Upper lobe of left lung (tissue), 6 donors: ENCODE measurements around the gene ENPP3. TPM values are rescaled to one million over a fixed set of nuclear protein-coding genes. Genes with fewer than 3 reads are reported as not detected.
A peak's percentile ranks its signal among the peaks of the same experiment; 100 is the strongest.

Experiments
- ATAC-seq, 2 donors: fragments of 200-7000 bp; cut with Tn5 transposase; one replicate each; pipeline ENCODE4 v1.9.1; 2022; ENCODE audit warnings: mild to moderate bottlenecking in 2 of 2, moderate library complexity in 2 of 2; ENCODE audit not compliant: low FRiP score in 2 of 2
- DNase-seq, 2 donors: peaks; one replicate each; pipeline ENCODE4 v3.0.0-alpha.2; 2019 to 2020
- H3K27ac ChIP-seq, 4 donors: fragments of 200-600 bp; sonication (generic); one replicate each; pipeline ENCODE4 v1.5.1; 2016 to 2019
- H3K27me3 ChIP-seq, 4 donors: fragments of 200-600 bp; sonication (generic); one replicate each; pipeline ENCODE4 v1.5.1; 2017 to 2019
- H3K36me3 ChIP-seq, 4 donors: fragments of 200-600 bp; sonication (generic); one replicate each; pipeline ENCODE4 v1.5.1; 2016 to 2019
- H3K4me1 ChIP-seq, 4 donors: fragments of 200-600 bp; sonication (generic); one replicate each; pipeline ENCODE4 v1.5.1; 2018 to 2019
- H3K4me3 ChIP-seq, 4 donors: fragments of 200-600 bp; sonication (generic); one replicate each; pipeline ENCODE4 v1.5.1; 2017 to 2019; ENCODE audit warnings: mild to moderate bottlenecking in 2 of 4, moderate library complexity in 1 of 4
- H3K9me3 ChIP-seq, 4 donors: fragments of 200-600 bp; sonication (generic); one replicate each; pipeline ENCODE4 v1.5.1; 2018 to 2019
- EP300 ChIP-seq, 4 donors: sonication (generic); formaldehyde crosslinking; IDR thresholded peaks; one replicate each; pipeline ENCODE4 v1.5.1; 2017; ENCODE audit warnings: antibody characterized with exemption in 4 of 4, control low read depth in 2 of 4
- POLR2A ChIP-seq, 4 donors: fragments of 450-650 bp; IDR thresholded peaks; one replicate each; pipeline ENCODE4 v1.5.1; 2016 to 2017; ENCODE audit warnings: antibody characterized with exemption in 4 of 4, mild to moderate bottlenecking in 2 of 4
- POLR2AphosphoS5 ChIP-seq, 2 donors: sonication (generic); formaldehyde crosslinking; IDR thresholded peaks; one replicate each; pipeline ENCODE4 v1.5.1; 2017; ENCODE audit warnings: antibody characterized with exemption in 2 of 2
- WGBS, 2 donors: methylation state at CpG; one replicate each; pipeline ENCODE4 v1.1.5; 2017 to 2018; 5-methylcytosine and 5-hydroxymethylcytosine counted together
- small RNA-seq, 4 donors: library from RNA; depleted of rRNA; stranded (forward); fragments of <200 nt; gene quantifications; one replicate each; pipeline ENCODE3, GENCODE V24; 2016
- total RNA-seq, 6 donors: library from RNA; depleted of rRNA in 4 of 6; stranded (reverse); fragments of >200 nt in 4 of 6; gene quantifications; one replicate each; pipeline versions ENCODE4 v1.1.0 to v1.2.1, GENCODE V29; 2016 to 2021
- TF ChIP-seq, protein P1 (sequence below), 6 experiments: fragments of 450-650 bp in 4 of 6; fragments of 200-600 bp in 2 of 6; sonication (generic) in 2 of 6; IDR thresholded peaks; one replicate each; pipeline ENCODE4 v1.5.1; 2016 to 2019; ENCODE audit warnings: antibody characterized with exemption in 6 of 6
- donor health status: DM: no; HTN: no; CAD: no; lungs with moderate emphysema.
- donor health status: DM: no; HTN: yes; CAD: no; lungs with severe emphysema.

ENPP3 gene
- total RNA-seq, 6 donors from 2014 or later = under 0.01 to 2.1 (median 0.39) TPM

DNA sequence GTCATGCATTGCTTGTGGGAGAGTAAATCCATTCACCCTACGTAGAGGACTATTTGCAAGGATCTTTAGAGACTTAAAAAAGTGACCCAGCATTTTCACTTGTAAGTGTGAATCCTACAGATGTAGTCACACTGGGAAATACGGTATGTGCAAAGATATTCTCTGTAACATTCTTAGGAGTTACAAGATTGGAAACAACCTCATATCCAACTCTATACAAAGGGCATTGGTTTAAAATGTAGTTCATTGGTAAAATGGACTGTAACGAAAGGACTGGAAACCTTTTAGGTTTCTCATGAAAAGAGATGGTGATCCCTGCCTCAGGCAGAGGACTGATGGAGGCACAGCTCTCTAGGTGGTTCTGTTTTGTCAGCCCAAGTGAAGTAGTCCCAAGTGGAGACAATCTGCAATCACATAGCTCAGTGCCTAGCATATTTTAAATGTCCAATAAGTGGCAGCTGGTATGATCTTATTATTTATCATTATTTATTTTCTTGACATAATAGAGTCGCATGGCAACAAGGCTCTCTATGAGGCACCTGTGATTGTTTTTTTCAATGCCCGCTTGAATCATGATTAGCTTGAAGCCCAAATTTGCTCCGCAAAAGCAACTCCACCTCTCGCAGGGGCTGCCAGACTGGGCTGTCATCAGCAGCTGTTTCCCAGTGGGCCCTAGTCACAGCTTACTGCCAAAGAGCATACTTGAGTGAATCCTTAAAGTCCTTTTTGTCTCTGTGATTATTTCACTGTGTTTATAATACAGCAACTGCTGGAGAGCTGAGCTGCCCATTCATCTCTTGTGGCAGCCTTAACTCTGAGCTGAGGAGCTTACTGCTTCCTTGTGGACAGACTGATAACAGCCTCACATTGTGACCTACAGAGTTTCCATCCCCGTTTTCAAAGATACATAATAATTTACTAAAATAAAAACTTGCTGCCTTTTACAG is 150.9 kb downstream of the ENPP3 start:
- Histone ChIP-seq H3K9me3 (no peaks in the 10 kb centered on the region), H3K27me3 (no peaks in the 10 kb centered on the region), H3K4me3 (no peak overlapping the region), H3K4me1 (peaks cover 0 to 6% (median 0%) of the 10 kb centered on the region in 4 donors), H3K27ac (no peak overlapping the region), H3K36me3 (no peaks in the 10 kb centered on the region)
- no peak for DNase-seq
- no peak for TF ChIP-seq POLR2AphosphoS5 (IDR thresholded peaks at IDR 0.05)
- TF ChIP-seq, protein P1, sequence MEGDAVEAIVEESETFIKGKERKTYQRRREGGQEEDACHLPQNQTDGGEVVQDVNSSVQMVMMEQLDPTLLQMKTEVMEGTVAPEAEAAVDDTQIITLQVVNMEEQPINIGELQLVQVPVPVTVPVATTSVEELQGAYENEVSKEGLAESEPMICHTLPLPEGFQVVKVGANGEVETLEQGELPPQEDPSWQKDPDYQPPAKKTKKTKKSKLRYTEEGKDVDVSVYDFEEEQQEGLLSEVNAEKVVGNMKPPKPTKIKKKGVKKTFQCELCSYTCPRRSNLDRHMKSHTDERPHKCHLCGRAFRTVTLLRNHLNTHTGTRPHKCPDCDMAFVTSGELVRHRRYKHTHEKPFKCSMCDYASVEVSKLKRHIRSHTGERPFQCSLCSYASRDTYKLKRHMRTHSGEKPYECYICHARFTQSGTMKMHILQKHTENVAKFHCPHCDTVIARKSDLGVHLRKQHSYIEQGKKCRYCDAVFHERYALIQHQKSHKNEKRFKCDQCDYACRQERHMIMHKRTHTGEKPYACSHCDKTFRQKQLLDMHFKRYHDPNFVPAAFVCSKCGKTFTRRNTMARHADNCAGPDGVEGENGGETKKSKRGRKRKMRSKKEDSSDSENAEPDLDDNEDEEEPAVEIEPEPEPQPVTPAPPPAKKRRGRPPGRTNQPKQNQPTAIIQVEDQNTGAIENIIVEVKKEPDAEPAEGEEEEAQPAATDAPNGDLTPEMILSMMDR (IDR thresholded peaks at IDR 0.05) = no peak
- TF ChIP-seq POLR2A (IDR thresholded peaks at IDR 0.05) = no peak
- TF ChIP-seq EP300 (IDR thresholded peaks at IDR 0.05) = no peak
- ATAC-seq = peak in 1 of 2 donors; percentile 74
- 58 to 64% methylated on average over 8 of the region's 8 CpGs for WGBS, 2 donors

DNA sequence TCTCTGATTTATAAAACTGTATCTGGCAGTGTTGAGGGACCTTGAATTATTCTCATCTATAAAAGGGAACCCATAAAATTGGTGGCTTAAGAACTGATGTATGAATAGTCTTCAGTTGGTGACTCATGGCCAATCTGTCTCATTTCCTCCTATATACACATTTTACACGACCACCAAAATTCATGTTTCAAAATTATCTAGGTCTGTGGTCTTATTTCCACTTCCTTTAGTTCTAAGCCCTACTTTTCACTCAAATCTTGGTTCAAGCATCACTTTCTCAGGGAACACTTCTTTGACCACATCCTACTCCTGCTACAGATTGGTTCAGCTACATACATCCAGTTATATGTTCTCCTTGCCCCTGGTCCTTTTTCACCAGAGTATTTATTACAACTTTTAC is 152.1 kb downstream of the ENPP3 start:
- Histone ChIP-seq H3K27me3 (no peaks in the 10 kb centered on the region), H3K4me3 (no peak overlapping the region), H3K4me1 (peaks cover 0 to 6% (median 0%) of the 10 kb centered on the region in 4 donors), H3K36me3 (no peaks in the 10 kb centered on the region), H3K27ac (no peak overlapping the region), H3K9me3 (no peaks in the 10 kb centered on the region)
- no peak for TF ChIP-seq EP300 (IDR thresholded peaks at IDR 0.05)
- no peak for TF ChIP-seq POLR2A (IDR thresholded peaks at IDR 0.05)
- ATAC-seq (no peak), DNase-seq (no peak)
- WGBS, 2 donors = 31 to 33% methylated on average over 1 of the region's 1 CpG

- DNase-seq (no peak), ATAC-seq (no peak)
- H3K4me1 ChIP-seq = peaks cover 0 to 6% (median 0%) of the 10 kb centered on the region in 4 donors
- WGBS, 2 donors = 69 to 73% methylated on average over 5 of the region's 5 CpGs
- TF ChIP-seq POLR2A (IDR thresholded peaks at IDR 0.05) = no peak
- no peak for TF ChIP-seq POLR2AphosphoS5 (IDR thresholded peaks at IDR 0.05)
- TF ChIP-seq, protein P1 (IDR thresholded peaks at IDR 0.05) = no peak
- TF ChIP-seq EP300 (IDR thresholded peaks at IDR 0.05) = no peak
- no peaks in the 10 kb centered on the region for H3K36me3 ChIP-seq
- no peaks in the 10 kb centered on the region for H3K27me3 ChIP-seq
- no peaks in the 10 kb centered on the region for H3K9me3 ChIP-seq
- H3K27ac ChIP-seq = no peak overlapping the region
- no peak overlapping the region for H3K4me3 ChIP-seq
These were observed 154.4 kb downstream of the ENPP3 start for GRCh38 chr6:131791476-131791875.

- no peaks in the 10 kb centered on the region for H3K9me3 ChIP-seq
- H3K4me3 ChIP-seq = no peak overlapping the region
- H3K36me3 ChIP-seq = no peaks in the 10 kb centered on the region
- ATAC-seq = no peak
- no peak for DNase-seq
- H3K27ac ChIP-seq = no peak overlapping the region
- H3K27me3 ChIP-seq = no peaks in the 10 kb centered on the region
- TF ChIP-seq POLR2AphosphoS5 (IDR thresholded peaks at IDR 0.05) = no peak
- no peak for TF ChIP-seq EP300 (IDR thresholded peaks at IDR 0.05)
- peaks cover 0 to 6% (median 0%) of the 10 kb centered on the region in 4 donors for H3K4me1 ChIP-seq
- WGBS, 2 donors = 87 to 93% methylated on average over 6 of the region's 6 CpGs
These were observed 155.0 kb downstream of the ENPP3 start for GRCh38 chr6:131792091-131792496.

GRCh38 chr6:131795366-131795765 is 158.3 kb downstream of the ENPP3 start:
- no peaks in the 10 kb centered on the region for H3K9me3 ChIP-seq
- no peak overlapping the region for H3K27ac ChIP-seq
- 79 to 83% methylated on average over 2 of the region's 2 CpGs for WGBS, 2 donors
- DNase-seq (no peak), ATAC-seq (no peak)
- H3K36me3 ChIP-seq = no peaks in the 10 kb centered on the region
- H3K27me3 ChIP-seq = no peaks in the 10 kb centered on the region
- H3K4me3 ChIP-seq = no peak overlapping the region
- H3K4me1 ChIP-seq = no peaks in the 10 kb centered on the region
- TF ChIP-seq, protein P1 (IDR thresholded peaks at IDR 0.05) = no peak
- no peak for TF ChIP-seq POLR2AphosphoS5 (IDR thresholded peaks at IDR 0.05)
- no peak for TF ChIP-seq POLR2A (IDR thresholded peaks at IDR 0.05)
- no peak for TF ChIP-seq EP300 (IDR thresholded peaks at IDR 0.05)

Small RNA genes lying within 50 kb of the gene (small RNA-seq; reads per million reads assigned to genes)
- gene MIR548H5 (0 reads per million in 4 donors), gene RNU4-18P (0 reads per million in 4 donors)

Other genes starting within 250 kb of the ENPP3 start
- 1 to 10 TPM in 5 of 6 donors, not detected in 1; 1.2 to 5.1 (median 3.7) TPM for gene ARG1, start 64.1 kb upstream of the ENPP3 start, total RNA-seq
- 10 to 100 TPM; 18.1 to 46.2 (median 23.9) TPM for gene MED23, start 9.1 kb upstream of the ENPP3 start, total RNA-seq
- 1 to 10 TPM in 1 of 6 donors, not detected in 5; 5.2 TPM for gene OR2A4, start 64.1 kb downstream of the ENPP3 start, total RNA-seq
- not detected for gene CTAGE9, start 73.7 kb downstream of the ENPP3 start, total RNA-seq
- 1 to 10 TPM in 5 of 6 donors, under 1 TPM in 1; 0.89 to 2.4 (median 1.5) TPM for gene ENPP1, start 170.7 kb downstream of the ENPP3 start, total RNA-seq